HUES48 (cell line): ENCODE measurements around the gene BUD23.
"Not testable (repeated sequence)": the region's sequence is repeated elsewhere in the genome, so short reads cannot be mapped to it uniquely, and the experiment has no call there.

ENCODE experiments used
- H3K27ac ChIP-seq: one replicate; pipeline ENCODE4 v1.7.0; 2013; ENCODE audit warnings: low read depth, low read length, inconsistent platforms
- H3K27me3 ChIP-seq: 2 replicates; pipeline ENCODE4 v1.6.1; 2013; ENCODE audit warnings: mild to moderate bottlenecking, low read length; ENCODE audit not compliant: control insufficient read depth, insufficient read depth
- H3K36me3 ChIP-seq: 2 replicates; pipeline ENCODE4 v1.6.1; 2013; ENCODE audit warnings: low read length; ENCODE audit not compliant: control insufficient read depth, insufficient read depth
- H3K4me1 ChIP-seq: 2 replicates; pipeline ENCODE4 v1.6.1; 2013; ENCODE audit warnings: mild to moderate bottlenecking, low read length; ENCODE audit not compliant: control insufficient read depth, insufficient read depth
- H3K4me3 ChIP-seq: 2 replicates; pipeline ENCODE4 v1.5.1; 2013; ENCODE audit warnings: mild to moderate bottlenecking, low read depth, low read length
- H3K9ac ChIP-seq: 2 replicates; pipeline ENCODE4 v1.6.1; 2013; ENCODE audit warnings: mild to moderate bottlenecking, low read depth, low read length, moderate library complexity
- H3K9me3 ChIP-seq: 2 replicates; pipeline ENCODE4 v1.6.1; 2013; ENCODE audit warnings: low read length; ENCODE audit not compliant: control insufficient read depth, insufficient read depth

BUD23 gene

DNA sequence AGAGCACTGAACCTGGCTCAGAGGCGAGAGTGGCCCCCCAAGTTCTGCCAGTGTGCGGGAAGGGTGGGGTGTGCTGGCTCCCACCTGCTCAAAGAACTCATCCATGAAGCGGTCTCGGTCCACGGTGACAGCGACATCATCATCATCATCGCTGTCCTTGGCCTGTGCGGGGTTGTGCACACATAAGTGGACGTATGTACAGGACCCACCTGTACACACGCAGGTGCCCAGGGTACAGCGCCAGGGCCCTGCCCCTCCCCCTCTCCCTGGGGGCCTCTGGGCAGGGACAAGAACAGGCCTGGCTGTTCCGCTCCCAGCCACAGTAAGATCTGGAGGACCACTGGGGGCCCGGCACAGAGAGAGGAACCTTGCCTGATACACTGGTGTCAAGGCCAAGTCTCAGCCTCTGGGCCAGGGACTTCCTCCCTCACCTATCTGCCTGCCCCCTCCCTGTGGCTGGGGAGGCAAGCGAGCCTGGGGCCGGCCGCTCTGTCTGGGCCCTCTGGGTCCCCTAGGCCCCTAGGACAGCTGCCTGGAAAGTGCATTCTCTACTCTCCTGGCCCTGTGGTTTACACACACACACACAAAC, 25.7 kb downstream of the BUD23 start:
- Histone ChIP-seq H3K9ac (no peak overlapping the region), H3K9me3 (no peaks in the 10 kb centered on the region), H3K27me3 (no peaks in the 10 kb centered on the region), H3K4me3 (no peak overlapping the region), H3K27ac (no peak overlapping the region), H3K4me1 (0 out of 2 replicates have a peak, but pooled peaks cover 7% of the 10 kb centered on the region), H3K36me3 (no peaks in the 10 kb centered on the region)

DNA sequence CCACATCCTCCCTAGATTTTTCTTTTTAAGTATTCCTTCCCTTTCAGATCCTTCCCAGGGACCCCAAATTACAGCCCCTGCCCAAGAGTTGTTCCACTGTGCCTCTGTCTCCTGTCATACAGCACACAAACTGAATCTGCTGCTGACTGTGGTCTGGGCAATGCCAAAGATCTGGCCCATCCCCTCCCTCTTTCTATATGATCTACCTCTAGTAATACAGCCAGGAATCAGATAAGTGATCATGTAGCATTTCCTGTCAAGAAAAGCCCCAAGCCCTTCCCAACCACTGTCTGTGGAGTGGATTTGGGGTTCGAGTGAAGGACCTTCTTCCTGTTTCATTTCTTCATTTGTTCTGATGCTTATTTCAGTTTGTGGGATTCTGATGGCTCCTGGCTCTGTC, 29.4 kb downstream of the BUD23 start:
- H3K4me3 ChIP-seq = no peak overlapping the region
- no peaks in the 10 kb centered on the region for H3K9me3 ChIP-seq
- H3K27ac ChIP-seq = no peak overlapping the region
- H3K9ac ChIP-seq = no peak overlapping the region
- H3K36me3 ChIP-seq = no peaks in the 10 kb centered on the region
- no peaks in the 10 kb centered on the region for H3K4me1 ChIP-seq
- no peaks in the 10 kb centered on the region for H3K27me3 ChIP-seq

DNA sequence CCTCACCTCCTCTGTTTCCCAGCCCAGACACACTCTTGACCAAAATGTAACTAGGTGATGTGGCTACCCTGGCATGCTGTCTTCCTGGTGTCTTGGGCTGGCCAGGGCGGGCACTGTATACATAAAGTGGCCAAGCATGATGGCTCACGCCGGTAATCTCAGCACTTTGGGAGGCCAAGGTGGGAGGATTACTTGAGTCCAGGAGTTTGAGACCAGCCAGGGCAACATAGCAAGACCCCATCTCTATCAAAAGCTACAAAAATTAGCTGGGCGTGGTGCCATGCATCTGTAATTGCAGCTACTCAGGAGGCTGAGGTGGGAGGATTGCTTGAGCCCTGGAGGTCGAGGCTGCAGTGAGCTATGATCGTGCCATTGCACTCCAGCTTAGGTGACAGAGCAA, 29.9 kb downstream of the BUD23 start:
- H3K27ac ChIP-seq, H3K9me3 ChIP-seq, H3K27me3 ChIP-seq, H3K4me3 ChIP-seq, H3K9ac ChIP-seq, H3K4me1 ChIP-seq, H3K36me3 ChIP-seq: not testable (repeated sequence)

DNA sequence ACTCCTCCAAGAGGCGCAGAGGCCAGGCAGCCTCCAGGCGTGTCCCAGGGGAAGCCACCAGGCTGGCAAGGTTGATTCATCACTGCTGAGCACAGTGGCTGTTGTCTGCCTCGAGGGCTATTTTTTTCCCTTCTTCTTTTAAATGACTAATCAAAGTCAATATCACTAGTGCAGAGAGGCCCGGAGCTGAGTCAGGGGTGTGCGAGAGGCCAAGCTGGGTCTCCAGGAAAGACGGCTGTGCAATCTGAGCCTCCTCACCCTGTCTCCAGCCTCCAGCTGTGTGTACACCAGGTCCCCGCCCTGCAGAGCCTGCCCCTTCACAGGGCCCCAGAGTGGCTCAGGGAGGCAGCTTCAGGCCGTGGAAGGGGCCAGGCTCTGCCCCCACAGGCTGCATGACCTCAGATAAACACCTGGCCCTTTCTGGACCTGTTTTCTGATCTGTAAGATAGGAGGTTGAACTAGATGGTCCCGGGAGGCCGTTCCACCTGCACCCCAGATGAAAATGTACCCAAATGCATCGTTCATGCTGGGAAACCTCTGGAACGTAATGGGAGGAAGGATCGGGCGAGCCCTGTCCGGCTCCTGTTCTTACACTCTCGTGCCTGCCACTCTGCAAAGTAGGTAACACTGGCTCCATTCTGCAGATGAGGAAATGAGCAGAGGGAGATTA, 32.4 kb downstream of the BUD23 start:
- Histone ChIP-seq H3K27me3 (peaks cover 17% of the 10 kb centered on the region; the same call in 1 of the 2 replicates), H3K36me3 (no peaks in the 10 kb centered on the region), H3K27ac (no peak overlapping the region), H3K9me3 (no peaks in the 10 kb centered on the region), H3K4me3 (no peak overlapping the region), H3K9ac (no peak overlapping the region), H3K4me1 (no peaks in the 10 kb centered on the region)

DNA sequence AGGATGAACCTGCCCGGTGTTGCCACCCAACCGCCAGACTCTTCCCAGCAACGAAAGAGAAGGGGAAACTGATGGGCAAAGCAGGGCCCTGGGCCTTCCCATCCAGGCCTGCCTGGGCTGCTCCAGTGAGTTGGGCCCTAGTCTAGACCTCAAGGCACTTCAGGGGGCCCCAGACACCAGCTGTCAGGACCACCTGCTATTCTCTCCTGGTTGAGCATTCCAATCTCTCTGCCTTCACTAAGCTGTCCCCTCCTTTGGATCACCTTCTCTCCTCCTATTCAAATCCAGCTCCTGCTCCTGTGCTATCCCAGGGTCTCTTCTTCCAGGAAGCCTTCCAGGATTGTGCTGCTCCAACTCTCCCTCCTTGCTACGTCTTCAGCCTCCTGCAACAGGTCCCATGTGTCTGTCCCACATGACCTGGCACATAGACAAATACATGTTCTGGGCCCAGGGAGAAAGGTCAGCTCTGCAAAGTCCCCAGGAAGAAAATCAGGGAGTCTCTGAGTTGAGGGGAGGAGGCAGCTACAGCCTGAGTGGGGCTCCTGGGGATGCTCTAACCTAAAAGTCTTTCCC, 33.0 kb downstream of the BUD23 start:
- peaks cover 17% of the 10 kb centered on the region; the same call in 1 of the 2 replicates for H3K27me3 ChIP-seq
- no peaks in the 10 kb centered on the region for H3K4me1 ChIP-seq
- no peak overlapping the region for H3K4me3 ChIP-seq
- no peak overlapping the region for H3K9ac ChIP-seq
- no peak overlapping the region for H3K27ac ChIP-seq
- H3K36me3 ChIP-seq = no peaks in the 10 kb centered on the region
- H3K9me3 ChIP-seq = no peaks in the 10 kb centered on the region

DNA sequence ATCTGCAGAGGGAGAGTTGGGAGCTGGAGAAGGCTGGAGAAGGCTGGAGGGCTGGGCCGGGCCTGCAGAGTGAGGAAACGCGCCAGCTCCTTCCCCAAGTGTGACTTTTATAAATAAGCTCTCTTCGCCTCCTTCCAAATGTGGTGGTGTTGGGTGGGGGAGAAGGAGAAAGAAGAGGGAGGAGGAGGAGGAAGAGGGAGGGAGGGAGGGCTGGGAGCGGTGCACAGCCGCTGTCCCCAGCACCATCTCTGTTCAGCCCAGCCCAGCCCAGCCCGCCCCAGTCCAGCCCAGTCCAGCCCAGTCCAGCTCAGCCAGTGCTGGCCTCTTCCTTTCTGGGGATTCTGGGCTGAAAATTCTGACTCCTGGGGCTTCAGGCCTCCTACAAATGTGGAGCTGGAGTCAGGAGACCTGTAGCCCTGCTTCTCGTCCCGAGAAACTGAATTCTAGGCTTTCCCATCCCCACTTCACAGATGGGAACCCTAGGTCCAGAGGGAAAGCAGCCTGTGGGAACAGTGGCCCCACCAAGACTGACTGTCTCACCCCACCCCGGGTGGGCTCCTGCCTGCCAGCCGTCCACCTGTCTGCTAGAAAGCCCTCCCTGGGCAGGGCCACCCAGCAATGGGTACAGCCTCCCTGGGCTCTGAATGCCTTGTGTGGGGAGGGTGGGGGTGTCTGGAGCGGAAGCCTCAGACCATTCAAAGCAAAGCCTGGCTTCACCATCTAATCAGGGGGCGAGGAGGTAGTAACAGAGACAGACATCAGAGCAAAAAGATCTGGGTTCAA, 33.8 kb downstream of the BUD23 start:
- Histone ChIP-seq H3K4me1 (no peaks in the 10 kb centered on the region), H3K9ac (no peak overlapping the region), H3K27ac (no peak overlapping the region), H3K4me3 (no peak overlapping the region), H3K9me3 (no peaks in the 10 kb centered on the region), H3K36me3 (no peaks in the 10 kb centered on the region), H3K27me3 (peaks cover 17% of the 10 kb centered on the region; the same call in 1 of the 2 replicates)

DNA sequence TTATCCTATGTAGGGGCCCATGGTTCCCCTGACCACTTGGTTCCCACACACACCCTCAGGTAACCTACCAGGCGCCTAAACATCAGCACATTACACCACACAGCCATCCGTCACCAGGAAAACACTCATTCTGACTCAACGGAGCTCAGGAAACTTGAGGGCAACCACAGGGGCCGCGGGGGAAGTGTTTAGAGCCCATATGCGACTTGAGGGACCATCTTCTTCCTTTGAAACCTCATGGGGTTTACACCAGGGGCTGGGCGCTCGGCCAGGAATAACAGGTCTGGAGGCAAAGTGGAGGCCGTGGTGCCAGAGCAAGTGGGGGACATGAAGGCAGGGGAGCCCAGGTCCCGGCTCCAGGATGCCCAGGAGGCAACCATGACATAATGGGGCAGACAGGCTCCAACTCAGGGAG, 34.6 kb downstream of the BUD23 start:
- H3K9ac ChIP-seq = no peak overlapping the region
- no peak overlapping the region for H3K27ac ChIP-seq
- H3K36me3 ChIP-seq = no peaks in the 10 kb centered on the region
- H3K9me3 ChIP-seq = no peaks in the 10 kb centered on the region
- peaks cover 17% of the 10 kb centered on the region; the same call in 1 of the 2 replicates for H3K27me3 ChIP-seq
- no peak overlapping the region for H3K4me3 ChIP-seq
- no peaks in the 10 kb centered on the region for H3K4me1 ChIP-seq

DNA sequence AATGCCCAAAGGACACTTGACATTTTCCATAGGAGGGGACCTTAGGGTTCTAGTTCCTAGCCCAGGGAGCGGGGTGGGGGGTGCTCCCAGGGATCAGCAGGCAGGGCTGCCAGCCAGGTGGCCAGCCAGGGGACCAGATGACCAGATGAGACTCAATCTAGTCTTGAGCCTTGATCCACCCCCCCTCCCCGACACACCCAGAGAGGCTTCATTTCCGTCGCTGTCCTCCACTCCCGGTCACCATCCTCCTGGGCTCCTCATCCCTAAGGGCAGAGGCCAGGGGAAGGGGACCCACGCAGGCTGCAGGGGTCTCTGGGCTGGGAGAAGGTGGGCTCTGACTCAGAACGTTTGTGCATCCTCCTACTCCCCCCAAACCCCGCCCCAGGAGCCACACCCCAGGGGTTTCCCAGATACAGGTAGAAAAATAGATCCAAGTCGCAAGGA, 35.1 kb downstream of the BUD23 start:
- Histone ChIP-seq H3K9ac (no peak overlapping the region), H3K4me3 (peak overlapping the region; percentile 76; the same call in 1 of the 2 replicates), H3K36me3 (no peaks in the 10 kb centered on the region), H3K4me1 (no peaks in the 10 kb centered on the region), H3K27me3 (peaks cover 17% of the 10 kb centered on the region; the same call in 1 of the 2 replicates), H3K9me3 (no peaks in the 10 kb centered on the region), H3K27ac (no peak overlapping the region)

DNA sequence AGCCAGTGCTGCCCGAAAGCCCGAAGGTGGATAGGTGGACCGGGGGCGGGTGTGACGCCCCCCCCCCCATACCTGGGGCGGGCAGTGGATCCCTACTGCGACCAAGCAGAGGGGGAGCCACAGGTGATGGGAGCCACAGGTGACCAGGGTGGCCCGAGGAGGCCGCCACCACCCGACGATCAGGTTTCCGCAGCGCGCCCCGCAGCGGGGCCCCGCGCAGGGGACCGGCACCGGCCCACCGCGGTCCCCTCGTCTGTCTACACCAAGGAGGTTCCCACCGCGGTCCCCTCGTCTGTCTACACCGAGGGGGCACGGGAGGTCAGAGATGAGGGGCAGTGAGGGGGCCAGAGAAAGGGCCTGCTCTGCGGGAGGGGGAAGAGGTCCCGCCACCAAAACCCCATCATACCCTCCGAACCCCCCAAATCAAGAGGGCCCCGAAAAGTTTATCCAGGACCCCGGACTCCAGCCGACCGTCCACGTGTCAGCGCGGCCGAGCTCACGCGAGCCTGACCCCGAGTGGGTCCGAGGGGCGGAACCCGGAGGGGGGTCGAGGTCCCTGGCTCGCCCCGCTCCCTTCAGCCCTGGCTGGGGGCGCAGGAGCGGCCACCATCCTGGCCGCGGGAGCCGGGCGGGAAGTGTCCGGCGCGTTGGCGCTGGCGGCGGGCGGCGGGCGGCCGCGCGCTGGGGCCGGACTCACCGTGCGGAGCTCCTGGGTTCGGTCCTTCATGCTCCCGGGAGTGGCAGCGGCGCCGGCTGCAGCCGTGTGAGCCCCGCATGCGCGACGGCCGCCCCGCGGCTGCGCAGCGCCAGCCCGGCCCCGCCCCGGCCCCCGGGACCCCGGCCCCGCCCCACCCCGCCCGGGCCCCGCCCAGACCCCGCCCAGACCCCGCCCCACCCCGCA, 35.8 kb downstream of the BUD23 start, which contains the start of gene STX1A:
Gene STX1A, minus strand, starts transcription at position 765 of the 901 bp plus-strand sequence. Its CDS starts 38 bp downstream, at position 727.
- H3K4me3 ChIP-seq = peak within 1 kb of the TSS; percentile 76
- no peak within 1 kb of the TSS for H3K9ac ChIP-seq
- peaks cover 17% of the 10 kb centered on the region; the same call in 1 of the 2 replicates for H3K27me3 ChIP-seq
- no peaks in the 10 kb centered on the region for H3K4me1 ChIP-seq
- H3K27ac ChIP-seq = no peak within 1 kb of the TSS
- no peaks in the 10 kb centered on the region for H3K9me3 ChIP-seq
- no peaks in the 10 kb centered on the region for H3K36me3 ChIP-seq

DNA sequence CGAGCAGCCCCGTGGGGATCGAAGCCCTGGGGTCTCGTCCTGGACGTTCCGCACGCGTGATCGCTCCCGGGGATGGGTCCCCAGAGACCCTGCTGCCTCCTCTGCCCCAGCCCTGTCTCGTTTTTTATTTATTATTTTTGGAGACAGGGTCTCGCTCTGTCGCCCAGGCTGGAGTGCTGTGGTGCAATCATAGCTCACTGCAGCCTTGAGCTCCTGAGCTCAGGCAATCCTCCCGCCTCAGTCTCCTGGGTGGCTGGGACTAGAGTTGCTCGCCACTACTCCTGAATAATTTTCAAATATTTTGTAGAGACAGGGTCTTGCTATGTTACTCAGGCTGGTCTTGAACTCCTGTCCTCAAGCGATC, 36.4 kb downstream of the BUD23 start:
- H3K4me3 ChIP-seq = peak overlapping the region; percentile 53
- no peaks in the 10 kb centered on the region for H3K4me1 ChIP-seq
- no peaks in the 10 kb centered on the region for H3K36me3 ChIP-seq
- no peaks in the 10 kb centered on the region for H3K9me3 ChIP-seq
- no peak overlapping the region for H3K9ac ChIP-seq
- H3K27ac ChIP-seq = no peak overlapping the region
- H3K27me3 ChIP-seq = peaks cover 17% of the 10 kb centered on the region; the same call in 1 of the 2 replicates
